Measurements from ENCODE around the gene PRDX3.
"Not testable (repeated sequence)": the region's sequence is repeated elsewhere in the genome, so short reads cannot be mapped to it uniquely, and the experiment has no call there.

The PRDX3 gene

DNA sequence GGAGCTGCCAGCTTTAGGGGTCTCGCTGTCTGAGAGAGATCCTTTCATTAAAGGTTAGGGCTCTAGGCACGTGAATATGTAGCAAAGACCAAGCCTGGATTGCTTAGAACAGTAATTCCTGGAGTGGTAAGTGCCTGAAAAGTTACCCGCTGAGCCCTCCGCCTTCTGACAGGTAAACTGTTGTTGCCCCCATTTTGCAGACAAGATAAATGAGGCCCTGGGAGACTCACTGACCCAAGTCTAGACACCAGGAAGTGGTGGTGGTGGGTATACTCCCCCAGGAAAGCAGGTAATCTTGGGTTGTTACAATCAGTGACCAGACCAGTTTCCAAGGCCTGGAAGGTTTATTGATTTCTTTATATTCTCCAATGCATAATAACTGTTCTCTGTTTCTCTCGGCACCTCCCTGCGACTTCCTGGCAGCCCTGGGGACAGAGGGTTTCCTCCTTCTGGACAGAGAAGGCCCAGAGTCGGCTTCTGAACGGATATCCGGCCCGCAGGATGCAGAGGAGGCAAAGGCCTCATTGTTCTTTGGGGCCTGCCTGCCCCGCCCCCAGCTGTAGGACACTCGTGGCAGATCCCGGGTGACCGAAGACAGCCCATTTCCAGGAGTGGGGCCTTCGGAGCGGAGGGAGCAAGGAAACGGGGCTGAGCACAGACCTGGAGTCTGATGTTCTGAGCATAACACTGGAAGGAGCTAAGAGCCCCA, 27.4 kb upstream of the PRDX3 start:
- peak; percentile 10 for DNase-seq

DNA sequence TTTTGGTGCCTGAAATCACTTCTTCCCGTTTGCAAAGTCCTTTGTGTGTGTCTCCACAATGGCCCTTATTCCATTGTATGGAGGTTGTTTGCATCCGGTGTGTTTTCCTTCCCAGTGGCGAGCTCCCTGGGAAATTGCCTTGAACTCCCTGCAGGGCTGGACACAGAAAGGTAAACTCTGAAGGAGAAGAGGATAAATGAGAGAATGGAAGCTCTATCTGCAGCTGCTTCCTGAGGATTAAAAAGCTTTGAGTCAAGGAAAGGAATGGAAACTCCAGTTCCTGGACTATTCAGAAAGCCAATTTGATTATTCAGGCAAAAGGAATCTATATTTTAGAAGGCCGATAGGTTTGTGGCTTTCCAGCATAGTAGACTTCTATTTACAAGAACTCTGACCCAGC, 24.4 kb upstream of the PRDX3 start:
- DNase-seq, result no peak

DNA sequence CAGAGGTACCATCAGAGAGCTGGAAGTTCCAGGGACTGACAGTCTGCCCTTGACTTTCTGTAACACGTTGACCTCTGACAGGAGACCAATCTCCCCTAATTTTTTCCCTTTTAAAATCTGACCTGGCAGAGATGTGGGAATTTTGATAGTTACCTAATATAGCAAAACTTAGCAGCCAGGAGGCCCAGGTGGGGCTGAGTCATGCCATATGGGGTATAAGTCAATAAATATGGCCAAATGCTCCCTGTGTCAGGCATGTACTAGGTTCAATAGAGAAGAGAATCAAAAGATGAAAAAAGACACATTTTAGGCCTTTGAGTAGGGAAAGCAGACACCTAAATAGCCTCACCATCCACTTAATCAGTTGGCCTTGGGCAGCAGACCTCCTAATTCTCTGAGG, 22.6 kb upstream of the PRDX3 start:
- no peak for DNase-seq

DNA sequence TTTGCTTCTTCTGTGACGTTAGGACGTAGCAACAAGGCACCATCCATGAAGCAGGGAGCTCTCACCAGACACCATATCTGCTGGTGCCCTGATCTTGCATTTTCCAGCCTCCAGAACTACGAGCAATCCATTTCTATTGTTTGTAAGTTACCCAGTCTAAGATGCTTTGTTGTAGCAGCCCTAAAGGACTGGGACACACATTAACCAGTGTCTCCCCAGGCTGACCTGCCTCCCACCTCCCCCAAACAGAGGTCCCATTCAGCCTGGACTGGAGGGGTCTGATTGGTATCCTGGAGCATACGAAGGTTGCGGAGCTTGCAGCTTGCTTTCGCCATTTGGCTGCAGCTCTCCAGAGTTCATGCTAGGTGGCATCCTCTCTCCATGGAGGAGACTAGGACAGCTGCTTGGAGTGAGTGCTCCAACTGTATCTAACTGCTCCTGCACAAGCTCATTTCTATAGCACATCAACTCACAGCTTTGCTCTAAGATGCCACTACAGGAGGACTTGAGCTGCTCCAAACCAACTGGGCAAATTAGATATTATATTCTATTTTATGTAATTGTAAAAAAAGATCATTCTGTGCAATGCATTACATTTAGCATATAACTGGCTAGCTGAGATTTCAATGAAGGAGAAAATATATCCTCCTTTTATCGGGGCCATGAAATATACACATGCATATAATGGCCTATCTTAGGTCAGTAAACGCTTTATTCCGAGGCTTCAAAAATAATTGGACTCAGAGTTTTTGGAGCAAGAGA, 20.8 kb upstream of the PRDX3 start:
- peak; percentile 18 for DNase-seq

DNA sequence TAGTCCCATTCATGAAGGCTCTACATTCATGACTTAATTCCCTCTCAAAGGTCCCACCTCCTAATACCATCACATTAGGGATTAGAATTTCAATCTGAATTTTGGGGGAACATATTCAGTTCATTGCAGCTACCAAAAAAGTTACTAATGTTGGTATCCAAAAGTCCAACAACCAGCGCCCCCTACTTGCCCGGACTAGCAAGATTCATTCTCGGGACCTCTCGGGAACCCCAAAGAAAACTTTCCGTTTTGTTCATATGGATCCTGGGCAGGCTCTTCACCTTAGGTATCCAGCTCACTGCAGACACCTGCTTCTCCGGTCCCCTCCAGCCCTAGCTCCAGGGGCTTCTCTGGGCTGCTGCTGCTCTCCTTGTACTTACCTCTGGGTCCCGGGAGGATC, 19.8 kb upstream of the PRDX3 start:
- no peak for DNase-seq

DNA sequence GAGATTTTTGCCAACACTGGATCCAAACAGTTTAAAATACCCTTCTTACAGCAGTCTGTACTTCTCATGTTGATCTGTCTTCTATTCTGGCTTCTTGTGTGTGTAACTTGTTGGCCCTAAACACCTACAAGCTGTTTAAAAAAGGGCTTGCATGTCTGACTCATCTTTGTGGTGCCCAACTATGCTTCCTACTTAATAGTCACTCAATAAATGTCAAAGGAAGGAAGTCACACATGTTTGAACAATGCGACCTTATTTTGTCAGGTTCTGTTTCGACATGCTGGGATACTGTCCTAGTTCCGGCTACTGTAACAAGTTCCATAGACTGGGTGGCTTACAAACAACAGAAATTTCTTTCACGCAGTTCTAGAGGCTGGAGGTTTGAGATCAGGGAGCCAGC, 19.3 kb upstream of the PRDX3 start:
- DNase-seq, result no peak

DNA sequence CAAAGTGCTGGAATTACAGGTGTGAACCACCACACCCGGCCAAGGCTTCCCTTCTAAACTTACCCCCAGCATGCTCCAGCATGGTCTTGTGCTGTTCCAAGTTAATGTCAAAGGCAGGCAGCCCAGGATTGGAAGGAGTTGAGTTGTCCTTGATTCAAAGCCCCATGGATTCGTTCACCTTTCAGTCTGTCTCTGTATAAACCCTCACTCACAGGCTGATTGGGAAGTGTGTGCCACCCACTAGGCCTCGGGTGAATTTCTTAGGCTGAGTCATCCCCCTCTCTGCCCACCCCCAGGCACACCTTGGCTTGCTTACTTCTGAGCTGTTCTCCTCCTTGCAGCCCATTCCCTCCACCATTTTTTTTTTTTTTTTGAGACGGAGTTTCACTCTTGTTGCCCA, 13.3 kb upstream of the PRDX3 start:
- DNase-seq, result no peak

DNA sequence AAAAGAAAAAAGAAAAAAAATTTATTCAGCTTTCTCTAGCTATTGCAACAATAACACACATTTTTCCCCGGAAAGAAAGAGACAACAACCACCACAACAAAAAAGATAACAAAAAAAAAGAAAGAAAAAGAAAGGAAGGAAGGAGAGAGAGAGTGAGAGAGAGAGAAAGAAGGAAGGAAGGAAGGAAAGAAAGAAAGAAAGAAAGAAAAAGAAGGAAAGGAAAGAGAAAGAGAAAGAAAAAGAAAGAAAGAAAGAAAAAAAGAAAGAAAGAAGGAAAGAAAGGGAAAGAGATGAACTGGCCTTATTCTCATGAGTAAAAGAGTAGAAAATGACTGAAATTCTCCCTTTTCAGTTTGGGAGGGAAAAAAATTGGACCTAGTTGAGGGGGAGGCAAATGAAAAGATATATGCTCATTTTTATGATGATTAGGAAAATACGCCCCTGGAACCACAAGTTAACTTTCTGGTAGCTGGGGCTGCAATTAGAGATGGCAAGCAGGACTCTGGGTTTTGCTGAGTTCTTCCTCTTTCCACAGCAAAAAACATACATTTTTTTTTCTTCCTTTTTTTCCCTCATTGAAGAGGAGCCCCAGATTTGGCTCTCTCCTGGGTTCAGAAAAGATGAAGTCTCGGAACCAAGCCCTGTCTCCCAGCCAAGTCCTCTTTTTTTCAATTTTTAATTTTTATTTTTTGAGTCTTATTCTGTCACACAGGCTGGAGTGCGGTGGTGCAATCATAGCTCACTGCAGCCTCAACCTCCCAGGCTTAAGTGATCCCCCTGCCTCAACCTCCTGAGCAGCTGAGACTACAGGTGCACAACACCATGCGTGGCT, 12.6 kb upstream of the PRDX3 start:
- no peak for DNase-seq

DNA sequence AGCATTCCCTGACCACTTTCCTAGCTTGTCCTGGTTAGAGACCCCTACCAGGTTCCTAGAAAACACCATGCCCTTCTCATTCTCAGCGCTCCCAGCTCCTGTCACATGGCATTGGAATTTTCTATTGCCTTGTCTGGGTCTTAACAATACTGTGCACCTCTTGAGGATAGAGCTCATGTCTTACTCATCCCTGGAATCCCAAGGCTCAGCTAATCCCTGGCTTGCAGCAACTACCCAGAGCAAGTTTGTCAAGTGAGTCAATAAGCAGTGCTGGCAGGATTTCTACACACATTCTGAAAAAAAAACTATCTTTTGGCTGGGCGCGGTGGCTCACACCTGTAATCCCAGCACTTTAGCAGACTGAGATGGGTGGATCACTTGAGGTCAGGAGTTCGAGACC, 11.7 kb upstream of the PRDX3 start:
- DNase-seq, result no peak

DNA sequence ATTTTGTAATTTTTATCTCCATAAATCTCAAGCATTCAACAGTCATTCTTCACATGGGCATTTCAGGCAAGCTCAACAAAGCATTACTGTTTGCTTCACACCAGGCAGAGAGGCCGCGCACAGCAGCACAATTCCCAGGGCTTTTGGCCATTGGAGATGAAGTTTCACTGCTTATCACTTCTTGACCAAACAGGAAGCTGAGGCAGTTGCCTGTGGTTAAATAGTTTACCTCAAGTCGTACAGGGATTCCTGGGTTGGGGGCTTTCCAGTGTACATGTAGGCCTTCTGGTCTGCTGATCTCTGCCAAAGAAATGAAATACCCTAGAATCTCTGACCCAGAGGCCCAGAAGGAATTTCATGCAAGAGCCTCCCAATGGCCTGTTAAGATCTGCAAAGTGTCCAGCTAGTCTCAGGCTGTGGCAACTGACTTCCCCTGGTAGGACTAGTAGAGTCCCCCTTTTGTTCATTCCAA, 11.2 kb upstream of the PRDX3 start:
- no peak for DNase-seq

DNA sequence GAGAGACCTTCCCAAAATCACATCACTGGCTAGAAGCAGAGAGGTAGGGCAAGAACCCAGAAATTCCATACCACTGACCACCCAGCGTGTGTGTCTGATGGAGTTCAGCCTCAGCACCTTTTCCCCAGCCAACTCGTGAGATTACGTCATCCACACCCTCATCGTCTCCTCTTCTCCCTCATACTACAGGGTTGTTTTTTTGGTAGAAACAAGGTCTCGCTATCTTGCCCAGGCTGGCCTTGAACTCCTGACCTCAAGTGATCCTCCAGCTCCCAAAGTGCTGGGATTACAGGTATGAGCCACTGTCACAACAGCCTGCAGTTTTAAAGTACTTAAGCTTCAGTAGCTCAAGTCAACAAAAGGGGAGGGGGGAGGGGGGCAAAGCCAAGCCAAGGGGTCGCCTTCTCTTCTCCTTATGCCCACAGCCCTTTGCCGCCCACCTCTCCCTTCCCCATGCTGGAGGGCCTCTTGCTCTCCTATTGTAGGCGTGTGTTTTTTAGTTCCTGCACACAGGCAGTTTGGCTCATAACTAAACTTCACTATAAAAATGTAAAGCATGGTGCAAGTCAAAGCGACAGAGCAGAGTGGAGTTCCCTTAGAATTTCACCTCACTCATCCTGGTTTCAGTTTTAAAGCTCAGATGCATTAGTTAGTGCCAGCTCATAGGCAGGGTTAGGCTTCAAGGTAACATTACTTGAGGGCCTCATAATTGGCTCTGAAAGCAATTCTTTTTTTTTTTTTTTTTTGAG, 5.2 kb upstream of the PRDX3 start:
- DNase-seq, result no peak

DNA sequence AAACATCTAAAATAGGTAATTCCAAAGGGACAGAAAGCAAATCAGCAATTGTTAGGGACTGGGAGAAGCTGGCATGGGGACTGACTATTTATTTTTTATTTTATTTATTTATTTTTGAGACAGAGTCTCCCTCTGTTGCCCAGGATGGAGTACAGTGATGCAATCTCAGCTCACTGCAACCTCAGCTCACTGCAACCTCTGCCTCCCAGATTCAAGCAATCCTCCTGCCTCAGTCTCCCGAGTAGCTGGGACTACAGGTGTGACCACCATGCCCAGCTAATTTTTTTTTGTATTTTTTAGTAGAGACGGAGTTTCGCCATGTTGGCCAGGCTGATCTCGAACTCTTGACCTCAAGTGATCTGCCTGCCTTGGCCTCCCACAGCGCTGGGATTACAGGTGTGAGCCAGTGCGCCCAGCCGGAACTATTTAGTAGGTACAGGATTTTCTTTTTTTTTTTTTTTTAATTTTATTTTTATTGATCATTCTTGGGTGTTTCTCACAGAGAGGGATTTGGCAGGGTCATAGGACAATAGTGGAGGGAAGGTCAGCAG, 2.3 kb upstream of the PRDX3 start:
- DNase-seq, result not testable (repeated sequence)

DNA sequence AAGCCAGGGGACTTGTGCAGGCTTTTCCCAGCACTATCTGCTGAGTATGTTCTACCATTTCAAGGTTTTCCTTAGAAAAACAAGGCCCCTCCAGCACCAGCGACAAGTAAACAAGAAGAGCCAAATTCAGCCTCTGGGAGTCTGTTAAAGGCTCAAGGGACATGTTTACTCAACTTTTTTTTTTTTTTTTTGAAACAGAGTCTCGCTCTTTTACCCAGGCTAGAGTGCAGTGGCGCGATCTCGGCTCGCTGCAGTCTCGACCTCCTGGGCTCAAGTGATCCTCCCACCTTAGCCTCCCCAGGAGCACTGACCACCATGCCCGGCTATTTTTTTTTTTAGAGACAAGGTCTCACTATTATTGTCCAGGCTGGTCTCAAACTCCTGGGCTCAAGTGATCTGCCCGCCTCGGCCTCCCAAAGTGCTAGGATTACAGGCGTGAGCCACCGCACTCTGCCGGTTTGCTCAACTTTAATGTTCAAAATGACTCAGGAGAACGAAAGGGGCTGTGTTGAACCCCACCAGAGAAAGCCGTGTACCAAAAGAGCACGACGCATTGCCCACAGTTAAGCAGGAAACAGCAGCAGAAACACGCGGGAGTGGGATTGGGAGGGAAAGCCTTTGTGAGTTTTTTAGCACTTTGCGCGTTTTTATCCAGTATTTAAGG, 772 bp downstream of the PRDX3 start:
- DNase-seq, result no peak

DNA sequence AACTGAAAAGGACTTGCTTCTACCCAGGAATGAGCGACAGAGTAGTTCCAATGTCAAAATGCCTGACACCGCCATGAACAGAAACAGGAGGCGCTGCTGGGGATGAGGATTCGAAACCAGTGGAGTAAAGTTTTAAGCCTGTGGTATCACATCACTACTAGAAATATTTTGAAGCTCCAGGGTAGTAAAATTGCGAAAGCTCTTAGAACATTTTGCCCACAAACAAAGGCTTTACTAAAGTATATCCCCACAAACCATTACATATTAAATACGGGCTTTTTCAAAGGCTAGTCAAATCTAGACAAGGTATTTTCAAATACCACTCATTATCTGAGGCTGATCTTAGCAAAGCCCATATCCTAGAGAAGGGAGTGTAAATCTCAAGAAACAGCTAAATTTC, 2.4 kb downstream of the PRDX3 start:
- DNase-seq, result no peak

DNA sequence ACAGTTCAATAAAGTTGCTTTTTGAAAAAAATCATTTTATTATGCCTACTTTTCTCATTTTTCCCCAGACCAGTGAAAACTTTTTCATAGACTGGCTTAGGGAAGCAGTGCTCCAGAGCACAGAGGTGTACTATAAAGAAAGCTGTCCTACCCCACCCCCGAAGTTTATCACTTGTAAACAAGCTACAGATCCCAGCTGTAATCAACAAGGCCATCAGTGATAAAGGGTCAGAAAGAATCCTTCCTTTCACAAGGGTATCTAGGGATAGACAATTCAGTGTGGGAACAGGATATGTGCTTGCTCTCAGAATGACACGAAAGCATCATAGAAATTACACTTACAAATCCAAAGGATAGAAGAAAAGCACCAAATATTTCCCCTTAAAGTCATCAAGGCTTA, 4.5 kb downstream of the PRDX3 start:
- DNase-seq, result no peak

DNA sequence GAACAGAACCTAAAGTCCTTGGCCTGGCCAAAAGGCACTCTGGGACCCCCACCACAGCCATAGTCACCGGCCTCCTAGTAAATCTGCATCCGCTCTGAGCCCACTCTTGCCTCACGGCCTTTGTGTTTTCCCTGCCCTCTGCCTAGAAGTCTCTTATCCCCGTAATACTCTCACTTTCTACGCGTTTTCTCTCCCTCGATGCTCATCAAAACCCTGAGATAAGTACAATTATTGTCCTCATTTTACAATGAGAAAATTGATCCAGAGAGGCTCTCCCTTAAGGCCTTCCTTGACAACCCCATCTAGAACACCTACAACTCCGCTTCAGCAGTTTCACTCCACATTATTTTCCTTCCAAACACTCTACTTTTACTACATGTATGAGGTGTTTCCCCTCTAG, 11.6 kb downstream of the PRDX3 start:
- DNase-seq, result no peak

DNA sequence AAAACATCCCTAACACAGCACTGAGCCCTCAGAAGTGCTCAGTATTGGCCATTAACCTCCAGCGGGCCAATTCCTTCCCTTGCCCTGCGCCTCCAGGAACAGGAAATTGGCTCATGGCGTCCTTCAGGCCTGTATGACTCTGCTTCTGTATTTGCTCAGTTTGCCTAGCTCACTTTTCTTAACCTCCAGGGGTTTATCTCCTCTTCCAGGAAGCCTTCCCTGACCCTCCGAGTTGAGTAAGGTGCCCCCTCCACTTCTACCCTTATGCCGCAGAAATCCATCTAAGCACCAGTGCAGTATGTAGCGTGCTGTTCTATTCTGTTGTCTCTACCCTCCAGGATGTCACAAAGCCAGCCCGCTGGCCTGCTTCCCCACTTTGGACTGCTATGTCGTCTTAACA, 12.0 kb downstream of the PRDX3 start:
- no peak for DNase-seq

DNA sequence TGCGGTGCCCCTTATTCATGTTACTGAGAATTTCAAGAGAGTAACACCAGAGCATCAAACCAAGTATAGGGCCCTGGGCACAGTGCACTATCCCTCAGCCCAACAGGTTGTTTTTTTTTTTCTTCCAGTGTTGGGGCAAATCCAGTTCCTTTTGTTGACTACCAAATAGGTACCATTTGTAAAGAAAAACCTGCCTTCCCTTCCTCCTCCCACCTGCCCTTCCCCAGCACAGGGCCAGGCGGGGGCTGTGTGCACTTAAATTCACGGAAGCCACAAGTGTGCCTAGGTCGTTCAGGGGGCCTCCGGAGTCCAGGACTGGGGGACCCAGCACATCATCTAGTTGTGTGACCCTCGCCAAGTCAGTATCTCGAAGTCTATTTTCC, 12.5 kb downstream of the PRDX3 start:
- DNase-seq, result no peak

DNA sequence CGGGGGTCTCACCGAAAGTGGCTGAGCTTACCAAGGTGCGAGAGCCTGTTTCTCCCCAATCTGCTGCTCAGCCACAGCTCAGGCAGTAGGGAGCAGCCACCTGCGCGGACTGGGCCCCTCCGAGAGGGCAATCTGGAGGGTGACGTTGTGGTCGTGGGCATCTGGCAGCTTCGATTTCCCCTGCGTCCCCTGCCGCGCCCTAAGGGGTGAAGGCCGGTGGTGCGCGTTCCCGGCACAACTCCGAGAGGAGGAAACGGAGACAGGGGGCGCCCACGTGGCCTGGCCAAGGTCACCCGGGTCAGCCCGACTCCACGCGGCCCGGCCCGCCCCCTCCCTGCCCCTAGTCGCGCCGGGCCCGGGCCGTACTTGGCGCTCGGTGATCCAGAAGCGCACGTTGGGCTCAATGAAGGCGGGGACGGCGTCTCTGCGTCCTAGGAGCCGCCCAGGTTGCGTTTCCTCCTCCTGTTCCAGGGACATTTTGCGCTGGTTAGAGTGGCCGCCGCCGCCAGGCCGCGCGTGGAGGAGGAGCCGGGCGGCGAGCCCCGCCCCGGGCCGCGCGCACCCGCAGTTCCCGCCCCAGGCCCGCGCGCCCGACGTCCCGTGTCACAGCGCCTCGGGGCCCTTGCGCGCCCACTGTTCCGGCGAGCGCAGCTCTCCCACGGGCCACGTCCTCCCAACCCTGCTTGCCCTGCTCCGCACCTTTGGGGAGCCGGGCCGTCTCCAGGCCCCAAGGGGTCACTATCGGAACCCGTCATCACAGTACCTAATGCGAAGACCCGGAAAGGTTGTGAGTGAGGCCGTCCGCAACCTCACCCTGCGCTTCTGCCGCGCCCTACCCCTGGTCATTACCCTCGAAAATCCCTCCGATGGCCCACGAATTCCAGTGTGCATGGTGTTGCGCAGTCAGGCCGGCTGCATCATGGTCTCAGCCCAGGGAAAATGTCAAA, 13.2 kb downstream of the PRDX3 start, which contains the start of gene SFXN4:
TSS of gene SFXN4 (minus strand) at position 544 of the 947 bp plus-strand sequence. CDS start at position 477, 67 bp downstream.
- DNase-seq, result peak; percentile 62

DNA sequence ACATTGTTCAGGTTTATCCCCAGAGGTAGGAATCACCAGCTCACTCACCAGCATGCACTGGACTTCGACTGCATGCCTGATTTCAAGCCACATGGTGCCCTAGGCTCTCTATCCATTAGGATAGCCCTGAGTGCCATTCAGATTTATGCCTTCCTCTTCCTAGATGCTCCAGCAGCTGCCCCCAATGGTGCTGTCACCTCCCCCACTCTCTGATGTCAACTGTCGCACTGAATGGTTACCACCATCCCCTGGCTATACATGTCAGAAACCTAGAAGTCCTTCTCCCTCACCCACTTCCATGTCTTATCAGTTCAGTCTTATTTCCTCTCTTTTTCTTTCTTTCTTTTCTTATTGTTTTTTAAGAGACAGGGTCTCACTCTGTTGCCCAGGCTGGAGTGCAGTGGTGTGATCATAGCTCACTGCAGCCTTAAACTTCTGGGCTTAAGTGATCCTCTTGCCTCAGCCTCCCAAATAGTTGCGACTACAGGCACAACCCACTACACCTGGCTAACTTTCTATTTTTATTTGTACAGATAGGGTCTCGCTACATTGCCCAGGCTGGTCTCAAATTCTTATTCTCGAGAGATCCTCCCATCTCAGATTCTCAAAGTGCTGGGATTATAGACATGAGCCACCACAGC, 16.0 kb downstream of the PRDX3 start:
- no peak for DNase-seq

Data from activated T-cell treated with anti-CD3 and anti-CD28 coated beads for 4 hours (primary cell).